Gastrocnemius medialis (tissue), 4 donors: ENCODE data around the gene COL4A5.

Experiments used
- POLR2A ChIP-seq, 2 donors: fragments of 450-650 bp; IDR thresholded peaks; one replicate each; pipeline ENCODE4 v1.6.1; 2017; ENCODE audit warnings: antibody characterized with exemption in 2 of 2, mild to moderate bottlenecking in 2 of 2, moderate library complexity in 2 of 2
- TF ChIP-seq, protein P1 (sequence below), 5 experiments: fragments of 450-650 bp in 3 of 5; fragments of 200-600 bp in 2 of 5; sonication (generic) in 2 of 5; IDR thresholded peaks in 4 of 5; conservative IDR thresholded peaks in 1 of 5; 1 replicate in 4 of 5; 2 replicates in 1 of 5; pipeline ENCODE4 v1.5.1; 2016 to 2019; ENCODE audit warnings: antibody characterized with exemption in 5 of 5, mild to moderate bottlenecking in 3 of 5, moderate library complexity in 3 of 5

DNA sequence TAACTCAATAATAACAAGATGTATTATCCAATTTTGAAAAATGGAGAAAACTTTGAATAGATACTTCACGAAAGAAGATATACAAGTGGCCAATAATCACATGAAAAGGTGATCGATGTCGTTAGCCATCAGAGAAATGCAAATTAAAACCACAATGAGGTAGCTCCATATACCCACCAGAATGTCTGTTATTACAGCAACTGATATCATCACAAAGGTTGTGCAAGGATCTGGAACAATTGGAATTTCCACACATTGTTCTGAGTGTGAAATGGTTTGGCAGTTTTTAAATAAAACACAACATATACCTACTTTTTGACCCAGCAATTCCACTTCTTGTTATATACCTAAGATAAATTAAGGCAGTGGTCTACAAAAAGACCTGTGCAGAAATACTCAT lies 225.1 kb downstream of the COL4A5 start:
- TF ChIP-seq, protein P1, sequence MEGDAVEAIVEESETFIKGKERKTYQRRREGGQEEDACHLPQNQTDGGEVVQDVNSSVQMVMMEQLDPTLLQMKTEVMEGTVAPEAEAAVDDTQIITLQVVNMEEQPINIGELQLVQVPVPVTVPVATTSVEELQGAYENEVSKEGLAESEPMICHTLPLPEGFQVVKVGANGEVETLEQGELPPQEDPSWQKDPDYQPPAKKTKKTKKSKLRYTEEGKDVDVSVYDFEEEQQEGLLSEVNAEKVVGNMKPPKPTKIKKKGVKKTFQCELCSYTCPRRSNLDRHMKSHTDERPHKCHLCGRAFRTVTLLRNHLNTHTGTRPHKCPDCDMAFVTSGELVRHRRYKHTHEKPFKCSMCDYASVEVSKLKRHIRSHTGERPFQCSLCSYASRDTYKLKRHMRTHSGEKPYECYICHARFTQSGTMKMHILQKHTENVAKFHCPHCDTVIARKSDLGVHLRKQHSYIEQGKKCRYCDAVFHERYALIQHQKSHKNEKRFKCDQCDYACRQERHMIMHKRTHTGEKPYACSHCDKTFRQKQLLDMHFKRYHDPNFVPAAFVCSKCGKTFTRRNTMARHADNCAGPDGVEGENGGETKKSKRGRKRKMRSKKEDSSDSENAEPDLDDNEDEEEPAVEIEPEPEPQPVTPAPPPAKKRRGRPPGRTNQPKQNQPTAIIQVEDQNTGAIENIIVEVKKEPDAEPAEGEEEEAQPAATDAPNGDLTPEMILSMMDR (IDR thresholded peaks at IDR 0.05 in 4 of 5, conservative IDR thresholded peaks at IDR 0.05 in 1 of 5), result no peak
- no peak for TF ChIP-seq POLR2A (IDR thresholded peaks at IDR 0.05)
